CD4-positive, CD25-positive, alpha-beta regulatory T cell (primary cell): ENCODE measurements around the gene CAMTA1. TPM values are rescaled to one million over a fixed set of nuclear protein-coding genes. Genes with fewer than 3 reads are reported as not detected.
A peak's percentile ranks its signal among the peaks of the same experiment; 100 is the strongest.

Experiments used
- ATAC-seq, 2 donors: fragments of 150-1000 bp; cut with Tn5 transposase; one replicate each; pipeline ENCODE4 v1.10.0; 2021; ENCODE audit warnings: low read depth in 2 of 2, moderate number of reproducible peaks in 2 of 2, moderate library complexity in 1 of 2
- DNase-seq, 3 donors: peaks; one replicate each; pipeline versions ENCODE4 v3.0.0 to v3.0.0-alpha.2; 2012 to 2022; ENCODE audit warnings: mixed read lengths in 1 of 3
- H3K27ac ChIP-seq: one replicate; pipeline ENCODE4 v1.7.0; 2013; ENCODE audit warnings: mild to moderate bottlenecking, low read length; ENCODE audit not compliant: insufficient read depth, poor library complexity, severe bottlenecking
- H3K27me3 ChIP-seq: one replicate; pipeline ENCODE4 v1.7.0; 2013; ENCODE audit warnings: low read length; ENCODE audit not compliant: control insufficient read depth, insufficient read depth
- H3K36me3 ChIP-seq: one replicate; pipeline ENCODE4 v1.7.0; 2013; ENCODE audit warnings: mild to moderate bottlenecking, low read length, moderate library complexity; ENCODE audit not compliant: control insufficient read depth, insufficient read depth
- H3K4me1 ChIP-seq: 2 replicates; pipeline ENCODE4 v1.7.0; 2013; ENCODE audit warnings: mild to moderate bottlenecking, low read length; ENCODE audit not compliant: insufficient read depth, control insufficient read depth, poor library complexity, severe bottlenecking
- H3K4me3 ChIP-seq: one replicate; pipeline ENCODE4 v1.7.0; 2013; ENCODE audit warnings: low read depth, mild to moderate bottlenecking, low read length, moderate library complexity
- H3K9me3 ChIP-seq, 2 experiments: 1 replicate in 1 of 2; 2 replicates in 1 of 2; pipeline ENCODE4 v1.7.0; 2013; ENCODE audit warnings: low read length in 2 of 2, mild to moderate bottlenecking in 1 of 2, moderate library complexity in 1 of 2; ENCODE audit not compliant: control insufficient read depth in 2 of 2
- H3K27ac Mint-ChIP-seq, 3 donors: one replicate each; pipeline ENCODE4 v1.8.0; 2020 to 2022; ENCODE audit warnings: mild to moderate bottlenecking in 3 of 3, mixed read lengths in 3 of 3, moderate library complexity in 2 of 3
- H3K27me3 Mint-ChIP-seq: one replicate; pipeline ENCODE4 v1.8.0; 2022; ENCODE audit warnings: mild to moderate bottlenecking, mixed read lengths
- H3K36me3 Mint-ChIP-seq: one replicate; pipeline ENCODE4 v1.8.0; 2020; ENCODE audit warnings: mixed read lengths
- H3K4me1 Mint-ChIP-seq, 4 donors: one replicate each; pipeline ENCODE4 v1.8.0; 2020 to 2022; ENCODE audit warnings: mixed read lengths in 4 of 4, mild to moderate bottlenecking in 1 of 4
- H3K4me3 Mint-ChIP-seq, 4 donors: one replicate each; pipeline ENCODE4 v1.8.0; 2020 to 2022; ENCODE audit warnings: mild to moderate bottlenecking in 4 of 4, mixed read lengths in 4 of 4, moderate library complexity in 3 of 4
- H3K9me3 Mint-ChIP-seq, 7 donors: one replicate each; pipeline ENCODE4 v1.8.0; 2020 to 2022; ENCODE audit warnings: mixed read lengths in 7 of 7, mild to moderate bottlenecking in 3 of 7, moderate library complexity in 2 of 7
- polyA plus RNA-seq, 4 donors: library from polyadenylated mRNA; unstranded; fragments of 300-500 nt; fragmentation: Illumina TruSeq; gene quantifications; one replicate each; pipeline ENCODE4 v1.2.3, GENCODE V29; 2021
- total RNA-seq: library from RNA; stranded (reverse); gene quantifications from one replicate; pipeline ENCODE4 v1.2.3, GENCODE V29; 2022

CAMTA1 gene
- total and polyA plus RNA-seq, 5 donors from 2014 or later = 48.8 to 112 (median 80.0) TPM

- no peaks in the 10 kb centered on the region for H3K36me3 Mint-ChIP-seq
- Histone ChIP-seq H3K27ac (no peak overlapping the region), H3K36me3 (no peaks in the 10 kb centered on the region), H3K27me3 (no peaks in the 10 kb centered on the region), H3K4me1 (no peaks in the 10 kb centered on the region), H3K9me3 (no peaks in the 10 kb centered on the region), H3K4me3 (no peak overlapping the region)
- ATAC-seq (no peak), DNase-seq (no peak)
- H3K27ac Mint-ChIP-seq = no peak overlapping the region
- no peaks in the 10 kb centered on the region for H3K4me1 Mint-ChIP-seq
- H3K27me3 Mint-ChIP-seq = peaks cover 6% of the 10 kb centered on the region
- peaks cover 0 to 4% (median 0%) of the 10 kb centered on the region in 7 donors for H3K9me3 Mint-ChIP-seq
- H3K4me3 Mint-ChIP-seq = no peak overlapping the region
Measured at GRCh38 chr1:7232441-7233236, 447.4 kb downstream of the CAMTA1 start.

- ATAC-seq = no peak
- no peaks in the 10 kb centered on the region for H3K36me3 ChIP-seq
Measured at GRCh38 chr1:7233237-7233540, 447.9 kb downstream of the CAMTA1 start.

GRCh38 chr1:7233646-7234470 lies 448.6 kb downstream of the CAMTA1 start:
- H3K9me3 Mint-ChIP-seq = peaks cover 0 to 4% (median 0%) of the 10 kb centered on the region in 7 donors
- no peaks in the 10 kb centered on the region for H3K36me3 ChIP-seq
- no peaks in the 10 kb centered on the region for H3K4me1 ChIP-seq
- no peak overlapping the region for H3K4me3 ChIP-seq
- H3K27ac ChIP-seq = no peak overlapping the region
- no peaks in the 10 kb centered on the region for H3K36me3 Mint-ChIP-seq
- DNase-seq = no peak
- H3K4me1 Mint-ChIP-seq = no peaks in the 10 kb centered on the region
- H3K27me3 ChIP-seq = no peaks in the 10 kb centered on the region
- no peak overlapping the region for H3K4me3 Mint-ChIP-seq
- H3K9me3 ChIP-seq = no peaks in the 10 kb centered on the region
- H3K27me3 Mint-ChIP-seq = peaks cover 9% of the 10 kb centered on the region
- no peak for ATAC-seq
- H3K27ac Mint-ChIP-seq = no peak overlapping the region

More at GRCh38 chr1:7233237-7233540, 447.9 kb downstream of the CAMTA1 start:
- H3K27ac ChIP-seq = no peak overlapping the region
- no peak overlapping the region for H3K4me3 ChIP-seq
- Mint-ChIP-seq H3K36me3 (no peaks in the 10 kb centered on the region), H3K4me1 (no peaks in the 10 kb centered on the region), H3K9me3 (peaks cover 0 to 4% (median 0%) of the 10 kb centered on the region in 7 donors), H3K4me3 (no peak overlapping the region), H3K27ac (no peak overlapping the region), H3K27me3 (peaks cover 9% of the 10 kb centered on the region)
- H3K27me3 ChIP-seq = no peaks in the 10 kb centered on the region
- no peak for DNase-seq
- H3K9me3 ChIP-seq = no peaks in the 10 kb centered on the region
- no peaks in the 10 kb centered on the region for H3K4me1 ChIP-seq

GRCh38 chr1:7234471-7234755 lies 449.2 kb downstream of the CAMTA1 start:
- H3K4me1 Mint-ChIP-seq = no peaks in the 10 kb centered on the region

GRCh38 chr1:7235871-7236517 lies 450.7 kb downstream of the CAMTA1 start:
- Mint-ChIP-seq H3K27ac (peak overlapping the region in 1 of 3 donors; percentile 39), H3K27me3 (peaks cover 19% of the 10 kb centered on the region), H3K4me1 (no peaks in the 10 kb centered on the region), H3K36me3 (no peaks in the 10 kb centered on the region), H3K9me3 (peaks cover 0 to 4% (median 0%) of the 10 kb centered on the region in 7 donors), H3K4me3 (no peak overlapping the region)
- H3K9me3 ChIP-seq = no peaks in the 10 kb centered on the region
- H3K27ac ChIP-seq = no peak overlapping the region
- ATAC-seq (no peak), DNase-seq (no peak)
- H3K27me3 ChIP-seq = no peaks in the 10 kb centered on the region
- H3K4me3 ChIP-seq = no peak overlapping the region
- H3K4me1 ChIP-seq = no peaks in the 10 kb centered on the region
- H3K36me3 ChIP-seq = no peaks in the 10 kb centered on the region

More at GRCh38 chr1:7234471-7234755, 449.2 kb downstream of the CAMTA1 start:
- Mint-ChIP-seq H3K27me3 (peaks cover 15% of the 10 kb centered on the region), H3K36me3 (no peaks in the 10 kb centered on the region), H3K4me3 (no peak overlapping the region), H3K9me3 (peaks cover 0 to 4% (median 0%) of the 10 kb centered on the region in 7 donors), H3K27ac (no peak overlapping the region)
- no peak overlapping the region for H3K4me3 ChIP-seq
- no peak for DNase-seq
- no peaks in the 10 kb centered on the region for H3K27me3 ChIP-seq
- H3K27ac ChIP-seq = no peak overlapping the region
- ATAC-seq = no peak
- no peaks in the 10 kb centered on the region for H3K36me3 ChIP-seq
- H3K9me3 ChIP-seq = no peaks in the 10 kb centered on the region
- no peaks in the 10 kb centered on the region for H3K4me1 ChIP-seq

- no peaks in the 10 kb centered on the region for H3K9me3 ChIP-seq
- H3K27me3 Mint-ChIP-seq = peaks cover 26% of the 10 kb centered on the region
- ATAC-seq (no peak), DNase-seq (no peak)
- H3K36me3 Mint-ChIP-seq = no peaks in the 10 kb centered on the region
- H3K4me1 Mint-ChIP-seq = no peaks in the 10 kb centered on the region
- no peak overlapping the region for H3K27ac Mint-ChIP-seq
- H3K4me3 ChIP-seq = no peak overlapping the region
- H3K36me3 ChIP-seq = no peaks in the 10 kb centered on the region
- H3K4me3 Mint-ChIP-seq = no peak overlapping the region
- no peaks in the 10 kb centered on the region for H3K27me3 ChIP-seq
- H3K27ac ChIP-seq = no peak overlapping the region
- no peaks in the 10 kb centered on the region for H3K4me1 ChIP-seq
- H3K9me3 Mint-ChIP-seq = peaks cover 0 to 4% (median 0%) of the 10 kb centered on the region in 7 donors
Measured at GRCh38 chr1:7236844-7237515, 451.7 kb downstream of the CAMTA1 start.

GRCh38 chr1:7247158-7247557 lies 461.9 kb downstream of the CAMTA1 start:
- no peak overlapping the region for H3K4me3 Mint-ChIP-seq
- H3K9me3 ChIP-seq = no peaks in the 10 kb centered on the region
- H3K27ac ChIP-seq = no peak overlapping the region
- H3K4me1 ChIP-seq = no peaks in the 10 kb centered on the region
- peaks cover 2% of the 10 kb centered on the region for H3K27me3 ChIP-seq
- H3K27me3 Mint-ChIP-seq = peaks cover 15% of the 10 kb centered on the region
- H3K4me1 Mint-ChIP-seq = no peaks in the 10 kb centered on the region
- peaks cover 0 to 4% (median 0%) of the 10 kb centered on the region in 7 donors for H3K9me3 Mint-ChIP-seq
- no peaks in the 10 kb centered on the region for H3K36me3 ChIP-seq
- no peak for ATAC-seq
- DNase-seq = no peak
- no peak overlapping the region for H3K27ac Mint-ChIP-seq
- no peaks in the 10 kb centered on the region for H3K36me3 Mint-ChIP-seq
- H3K4me3 ChIP-seq = no peak overlapping the region
